Stimulated activated naive CD8-positive, alpha-beta T cell treated with anti-CD3 and anti-CD28 coated beads, Interleukin-15, Interleukin-2, amounts not matched to agents 100 ng/mL and 50 ng/mL, for 24 hours (primary cell): ENCODE measurements around the gene BCDIN3D.
A peak's percentile ranks its signal among the peaks of the same experiment; 100 is the strongest.

ENCODE experiments used
- H3K27ac Mint-ChIP-seq: one replicate; pipeline ENCODE4 v1.8.0; 2021; ENCODE audit warnings: mild to moderate bottlenecking, mixed read lengths
- H3K27me3 Mint-ChIP-seq: one replicate; pipeline ENCODE4 v1.8.0; 2021; ENCODE audit warnings: mixed read lengths
- H3K36me3 Mint-ChIP-seq: one replicate; pipeline ENCODE4 v1.8.0; 2021; ENCODE audit warnings: low read depth, mixed read lengths
- H3K4me1 Mint-ChIP-seq: one replicate; pipeline ENCODE4 v1.8.0; 2021; ENCODE audit warnings: low read depth, mixed read lengths
- H3K4me3 Mint-ChIP-seq: one replicate; pipeline ENCODE4 v1.8.0; 2021; ENCODE audit warnings: mild to moderate bottlenecking, mixed read lengths
- H3K9me3 Mint-ChIP-seq: one replicate; pipeline ENCODE4 v1.8.0; 2021; ENCODE audit warnings: mixed read lengths

BCDIN3D gene

DNA sequence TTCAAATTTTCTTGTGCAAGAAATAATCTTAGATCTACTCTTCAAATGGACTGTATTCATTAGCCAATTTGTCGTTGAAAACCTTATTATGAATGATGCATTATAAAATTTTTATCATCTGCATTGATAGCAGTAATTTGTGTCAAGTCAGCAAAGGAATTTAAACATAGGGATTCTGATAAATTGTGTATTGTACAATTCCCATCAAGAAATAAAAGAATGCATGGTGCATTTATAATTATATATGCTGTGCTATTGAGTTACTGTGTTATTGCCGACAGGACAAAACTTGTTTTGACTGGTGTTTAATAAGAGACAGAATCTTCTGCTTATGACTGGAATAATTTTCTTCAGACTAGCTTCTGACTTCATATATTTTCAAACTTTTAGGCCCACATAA lies 3.1 kb upstream of the BCDIN3D start:
- H3K9me3 Mint-ChIP-seq: no peaks in the 10 kb centered on the region
- no peak overlapping the region for H3K4me3 Mint-ChIP-seq
- peaks cover 35% of the 10 kb centered on the region for H3K4me1 Mint-ChIP-seq
- no peaks in the 10 kb centered on the region for H3K36me3 Mint-ChIP-seq
- H3K27me3 Mint-ChIP-seq: peaks cover 13% of the 10 kb centered on the region
- H3K27ac Mint-ChIP-seq: no peak overlapping the region

DNA sequence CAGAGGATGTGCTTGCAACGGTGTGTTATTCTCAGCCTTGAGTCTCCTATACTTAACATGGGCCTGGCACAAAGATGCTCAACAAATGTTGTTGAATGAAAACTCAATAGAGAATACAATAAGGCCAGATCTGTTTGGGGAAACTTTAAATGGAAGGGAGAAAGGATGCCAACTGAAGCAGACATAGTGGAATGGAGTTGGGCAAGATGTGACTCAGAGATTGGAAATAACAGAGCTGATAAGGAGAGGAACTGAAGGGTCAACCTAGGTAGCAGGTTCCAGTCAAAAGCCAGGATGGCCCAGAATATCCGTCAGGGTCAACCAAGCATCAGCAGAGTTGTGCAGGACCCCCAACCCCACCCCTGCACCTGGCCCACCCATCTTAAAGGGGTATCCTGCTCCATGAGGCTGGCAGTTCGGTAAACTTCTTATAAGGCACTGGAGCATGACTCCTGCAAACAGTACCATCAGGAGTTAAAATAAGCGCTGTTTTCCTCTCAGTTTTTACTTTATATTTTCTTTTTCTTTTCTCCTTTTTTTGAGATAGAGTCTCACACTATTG lies 1.1 kb upstream of the BCDIN3D start:
- Mint-ChIP-seq H3K4me3 (peak overlapping the region; percentile 94), H3K27me3 (peaks cover 8% of the 10 kb centered on the region), H3K27ac (peak overlapping the region; percentile 18), H3K9me3 (no peaks in the 10 kb centered on the region), H3K4me1 (peaks cover 37% of the 10 kb centered on the region), H3K36me3 (no peaks in the 10 kb centered on the region)

DNA sequence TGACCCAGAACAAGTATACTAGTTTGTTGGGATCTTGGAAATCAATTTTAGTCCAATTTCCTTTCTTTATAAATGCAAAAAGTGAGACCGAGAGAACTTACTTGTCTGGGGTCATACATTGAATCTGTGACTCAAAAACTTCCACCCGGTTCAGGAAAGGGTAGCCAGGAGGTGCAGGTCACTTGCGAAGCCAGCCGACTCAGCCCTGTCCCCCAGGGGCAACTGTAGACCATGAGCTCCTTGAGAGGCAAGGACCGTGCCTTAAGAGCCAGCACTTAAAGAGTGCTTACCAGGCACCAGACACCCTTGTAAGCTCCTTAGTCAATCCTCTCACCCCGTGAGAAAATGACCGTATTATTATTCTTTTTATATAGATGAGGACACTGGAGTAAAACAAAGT lies 505 bp upstream of the BCDIN3D start:
- H3K4me1 Mint-ChIP-seq: peaks cover 37% of the 10 kb centered on the region
- peak overlapping the region; percentile 96 for H3K27ac Mint-ChIP-seq

DNA sequence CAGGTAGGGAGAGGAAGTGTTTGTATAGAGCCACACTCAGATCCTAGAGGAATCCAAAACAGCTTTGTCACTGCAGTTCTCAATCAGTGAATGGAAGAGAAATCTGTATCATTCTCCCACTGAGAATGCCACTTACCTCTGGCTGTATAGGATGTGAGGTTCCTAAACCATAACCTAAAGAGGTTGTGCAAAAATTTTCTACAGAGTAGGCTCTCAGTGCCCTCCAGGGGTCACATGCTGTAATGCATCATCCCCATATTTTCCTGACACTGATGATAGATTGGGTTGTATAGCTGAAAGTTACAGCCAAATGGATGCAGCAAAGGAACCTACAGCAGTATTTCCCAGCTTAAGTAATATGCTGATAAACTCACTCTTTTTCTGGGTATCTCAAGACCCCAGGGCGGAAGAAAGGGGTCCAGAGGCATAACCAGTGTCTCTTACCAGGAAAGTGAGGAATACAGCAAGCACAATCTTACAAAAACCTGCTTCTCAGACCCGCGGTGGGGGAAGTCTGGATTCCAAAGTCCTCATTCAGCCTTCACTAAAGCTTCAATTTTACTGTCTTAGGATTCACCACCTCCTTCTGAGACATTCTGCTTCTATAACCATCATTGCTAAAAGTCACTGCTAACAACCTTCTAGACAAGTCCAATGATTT lies 3.8 kb downstream of the BCDIN3D start:
- H3K27ac Mint-ChIP-seq: no peak overlapping the region
- peaks cover 30% of the 10 kb centered on the region for H3K4me1 Mint-ChIP-seq
- no peaks in the 10 kb centered on the region for H3K27me3 Mint-ChIP-seq
- no peak overlapping the region for H3K4me3 Mint-ChIP-seq
- no peaks in the 10 kb centered on the region for H3K36me3 Mint-ChIP-seq
- no peaks in the 10 kb centered on the region for H3K9me3 Mint-ChIP-seq

More for the DNA sequence above, 505 bp upstream of the BCDIN3D start:
- H3K36me3 Mint-ChIP-seq: no peaks in the 10 kb centered on the region
- H3K9me3 Mint-ChIP-seq: no peaks in the 10 kb centered on the region
- H3K27me3 Mint-ChIP-seq: peaks cover 3% of the 10 kb centered on the region
- H3K4me3 Mint-ChIP-seq: peak overlapping the region; percentile 94

DNA sequence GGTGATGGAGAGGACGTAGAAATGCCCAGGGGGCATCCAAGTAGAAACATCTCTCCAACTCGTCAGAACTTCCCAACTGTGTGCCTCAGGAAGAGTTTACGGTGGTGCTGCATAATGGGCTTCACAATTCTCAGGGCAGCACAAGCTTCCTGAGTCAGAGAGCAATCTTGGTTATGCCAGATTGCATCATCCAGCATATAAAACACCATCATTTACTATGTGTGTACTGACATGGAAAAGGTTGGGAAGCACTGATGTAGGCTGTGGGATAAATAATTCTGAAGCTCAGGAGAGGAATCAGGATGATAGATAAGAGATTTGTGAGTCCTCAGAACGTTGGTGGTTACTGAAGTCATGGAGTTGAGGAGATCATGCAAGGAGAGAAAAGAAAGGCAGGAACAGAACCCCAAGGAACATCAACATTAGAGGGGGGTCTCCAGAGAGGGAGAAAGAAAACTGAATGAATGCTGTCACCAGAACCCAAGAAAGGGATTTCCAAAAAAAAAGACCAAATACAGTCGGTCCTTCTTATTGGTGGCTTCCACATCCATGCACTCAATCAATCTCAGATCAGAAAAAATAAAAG lies 10.0 kb downstream of the BCDIN3D start:
- Mint-ChIP-seq H3K4me3 (no peak overlapping the region), H3K4me1 (peaks cover 11% of the 10 kb centered on the region), H3K27ac (no peak overlapping the region), H3K36me3 (no peaks in the 10 kb centered on the region), H3K27me3 (no peaks in the 10 kb centered on the region), H3K9me3 (no peaks in the 10 kb centered on the region)

DNA sequence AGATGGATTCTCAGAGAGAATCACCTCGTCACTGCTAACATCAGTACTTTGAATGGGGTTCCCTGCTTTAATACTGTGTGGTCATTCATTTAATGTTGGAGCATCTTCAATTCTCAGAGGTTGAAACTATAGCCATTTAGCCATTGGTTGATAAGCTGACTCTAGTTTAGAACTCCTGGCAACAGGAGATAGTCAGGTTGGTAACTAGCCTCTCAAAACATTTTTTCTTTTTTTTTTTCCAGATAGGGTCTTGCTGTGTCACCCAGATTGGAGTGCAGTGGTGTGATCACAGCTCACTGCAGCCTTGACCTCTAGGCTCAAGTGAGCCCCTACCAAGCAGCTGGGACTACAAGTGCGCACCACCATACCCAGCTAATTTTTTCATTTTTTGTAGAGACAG lies 11.2 kb downstream of the BCDIN3D start:
- Mint-ChIP-seq H3K4me1 (peaks cover 19% of the 10 kb centered on the region), H3K36me3 (no peaks in the 10 kb centered on the region), H3K4me3 (no peak overlapping the region), H3K27me3 (no peaks in the 10 kb centered on the region), H3K9me3 (no peaks in the 10 kb centered on the region), H3K27ac (no peak overlapping the region)

DNA sequence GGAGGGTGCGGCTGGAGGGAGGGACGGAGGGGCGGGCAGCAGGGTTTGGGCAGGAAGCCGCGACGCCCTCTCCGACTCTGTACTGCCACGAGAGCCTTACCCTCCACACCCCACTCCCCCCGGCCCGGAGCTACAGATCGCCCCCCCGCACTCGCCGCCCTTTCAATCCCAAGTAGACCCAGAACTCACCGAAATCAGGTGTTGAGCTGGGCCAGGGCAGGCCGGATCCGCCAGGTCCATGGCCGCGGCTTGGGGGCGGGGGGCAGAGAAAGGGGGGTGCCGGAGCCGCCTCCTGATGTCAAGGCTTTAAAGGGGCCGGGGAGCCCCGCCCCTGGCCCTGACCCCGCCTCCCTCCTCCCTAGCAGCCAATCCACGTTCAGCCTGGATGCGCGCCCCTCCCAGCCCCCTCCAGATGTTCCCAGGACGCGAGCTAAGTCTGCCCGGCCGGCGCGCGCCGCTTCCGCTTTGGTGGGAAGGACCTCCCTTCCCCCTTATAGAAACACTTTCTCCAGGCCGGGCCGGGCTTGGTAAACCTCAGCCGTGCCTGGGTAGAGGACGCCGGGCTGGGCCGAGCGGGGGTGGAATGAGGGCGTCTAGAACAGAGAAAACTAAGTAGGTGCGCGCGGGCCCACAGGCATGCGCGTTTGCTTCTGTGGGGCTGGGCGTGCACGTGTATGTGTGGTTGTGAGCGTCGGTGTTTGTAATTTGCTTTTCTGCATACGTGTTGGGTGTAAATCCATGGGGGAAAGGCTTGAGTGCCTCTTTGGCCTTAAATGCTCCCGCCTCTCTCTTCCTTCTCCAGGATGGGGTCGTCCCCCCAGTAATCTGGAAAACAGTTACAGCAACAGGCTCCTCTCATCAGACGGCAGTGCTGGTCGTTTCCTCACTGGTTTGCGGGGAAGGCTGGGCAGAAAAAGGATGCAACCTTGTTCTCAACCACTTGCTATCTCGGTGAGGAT lies 14.5 kb downstream of the BCDIN3D start, which contains the start of gene NCKAP5L:
Gene NCKAP5L (minus strand): TSS at position 281 of the 959 bp plus-strand sequence. CDS start 24,369 bp downstream, outside the sequence.
- Mint-ChIP-seq H3K36me3 (no peaks in the 10 kb centered on the region), H3K9me3 (no peaks in the 10 kb centered on the region), H3K4me3 (peak within 1 kb of the TSS; percentile 95), H3K27ac (peak within 1 kb of the TSS; percentile 97), H3K4me1 (peaks cover 26% of the 10 kb centered on the region), H3K27me3 (no peaks in the 10 kb centered on the region)

DNA sequence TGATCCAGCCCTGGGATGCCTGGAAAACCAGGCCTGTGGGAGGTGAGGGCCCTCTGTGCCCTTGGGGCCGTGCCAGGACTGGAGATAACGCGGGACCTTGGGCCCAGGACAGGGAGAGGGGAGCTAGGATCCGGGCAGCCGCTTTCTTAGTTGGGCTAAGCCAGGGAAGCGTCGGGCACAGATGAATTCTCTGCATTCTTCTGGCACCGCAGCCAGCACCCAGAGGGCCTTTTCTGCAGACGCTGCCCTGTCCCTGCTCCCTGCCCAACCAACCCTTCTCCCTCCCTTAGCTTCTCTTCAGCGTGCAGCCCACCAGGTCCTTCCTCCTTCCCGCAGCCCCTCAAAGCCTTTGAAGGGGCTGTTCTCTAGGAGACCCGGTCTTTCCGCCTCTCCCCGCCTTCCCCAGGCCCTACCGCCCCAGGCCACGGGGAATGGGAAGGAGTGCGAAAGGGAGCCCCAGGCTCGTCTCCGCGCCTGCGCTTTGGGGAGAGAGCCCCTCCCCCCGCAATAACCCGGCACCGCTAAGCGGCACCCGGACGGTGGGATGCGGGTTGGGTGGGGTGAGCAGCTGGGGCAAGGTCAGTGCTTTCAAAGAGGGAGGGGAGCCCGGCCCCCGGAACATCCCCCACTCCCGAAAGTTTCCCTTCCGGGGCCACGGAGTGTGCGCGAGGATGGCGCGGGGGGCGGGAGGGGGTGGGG lies 15.4 kb downstream of the BCDIN3D start:
- no peaks in the 10 kb centered on the region for H3K27me3 Mint-ChIP-seq
- H3K9me3 Mint-ChIP-seq: no peaks in the 10 kb centered on the region
- H3K27ac Mint-ChIP-seq: peak overlapping the region; percentile 36
- H3K36me3 Mint-ChIP-seq: no peaks in the 10 kb centered on the region
- H3K4me1 Mint-ChIP-seq: peaks cover 29% of the 10 kb centered on the region
- H3K4me3 Mint-ChIP-seq: peak overlapping the region; percentile 95

DNA sequence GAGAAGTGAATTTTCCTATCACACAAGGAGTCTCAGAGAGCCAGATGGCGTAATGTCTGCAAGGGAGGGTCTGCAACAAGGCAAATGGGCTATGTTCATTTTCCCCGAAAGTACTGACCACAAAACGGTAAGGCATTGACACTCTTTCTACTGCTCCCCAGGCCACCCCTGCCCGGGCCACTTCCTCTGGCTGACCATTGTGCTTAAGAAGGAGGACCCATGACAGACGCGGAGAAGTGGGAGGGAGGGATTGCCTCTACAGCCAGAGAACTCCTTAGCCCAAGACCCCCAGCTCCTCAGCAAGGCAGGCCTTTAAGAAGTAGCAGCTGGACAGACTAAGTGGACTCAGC lies 15.9 kb downstream of the BCDIN3D start:
- H3K4me3 Mint-ChIP-seq: peak overlapping the region; percentile 95
- no peaks in the 10 kb centered on the region for H3K27me3 Mint-ChIP-seq
- no peaks in the 10 kb centered on the region for H3K36me3 Mint-ChIP-seq
- peaks cover 29% of the 10 kb centered on the region for H3K4me1 Mint-ChIP-seq
- no peaks in the 10 kb centered on the region for H3K9me3 Mint-ChIP-seq
- no peak overlapping the region for H3K27ac Mint-ChIP-seq

DNA sequence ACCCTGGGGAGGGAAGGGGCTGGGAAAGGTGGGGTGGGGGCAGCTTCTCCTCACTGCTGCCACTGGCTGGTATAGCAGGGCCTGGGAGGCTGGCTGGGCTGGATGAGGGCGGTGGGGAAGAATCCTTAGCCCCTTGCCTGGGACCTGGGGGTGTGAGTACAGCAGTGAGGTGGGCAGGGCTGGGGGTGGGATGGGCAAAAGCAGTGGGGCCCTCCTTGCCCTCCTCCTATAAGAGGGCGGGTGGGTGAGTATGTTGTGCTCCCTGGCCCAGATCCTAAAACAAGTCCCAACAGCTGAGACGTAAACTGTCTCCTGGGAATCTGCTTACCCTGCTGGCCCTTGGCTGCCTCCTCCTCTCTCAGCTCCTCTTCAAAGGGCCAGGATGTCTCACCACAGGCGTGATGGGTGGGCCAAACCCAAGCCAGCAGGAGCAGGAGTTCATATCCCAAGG lies 16.9 kb downstream of the BCDIN3D start:
- no peak overlapping the region for H3K4me3 Mint-ChIP-seq
- H3K9me3 Mint-ChIP-seq: no peaks in the 10 kb centered on the region
- H3K27me3 Mint-ChIP-seq: no peaks in the 10 kb centered on the region
- peaks cover 37% of the 10 kb centered on the region for H3K4me1 Mint-ChIP-seq
- no peak overlapping the region for H3K27ac Mint-ChIP-seq
- H3K36me3 Mint-ChIP-seq: no peaks in the 10 kb centered on the region

DNA sequence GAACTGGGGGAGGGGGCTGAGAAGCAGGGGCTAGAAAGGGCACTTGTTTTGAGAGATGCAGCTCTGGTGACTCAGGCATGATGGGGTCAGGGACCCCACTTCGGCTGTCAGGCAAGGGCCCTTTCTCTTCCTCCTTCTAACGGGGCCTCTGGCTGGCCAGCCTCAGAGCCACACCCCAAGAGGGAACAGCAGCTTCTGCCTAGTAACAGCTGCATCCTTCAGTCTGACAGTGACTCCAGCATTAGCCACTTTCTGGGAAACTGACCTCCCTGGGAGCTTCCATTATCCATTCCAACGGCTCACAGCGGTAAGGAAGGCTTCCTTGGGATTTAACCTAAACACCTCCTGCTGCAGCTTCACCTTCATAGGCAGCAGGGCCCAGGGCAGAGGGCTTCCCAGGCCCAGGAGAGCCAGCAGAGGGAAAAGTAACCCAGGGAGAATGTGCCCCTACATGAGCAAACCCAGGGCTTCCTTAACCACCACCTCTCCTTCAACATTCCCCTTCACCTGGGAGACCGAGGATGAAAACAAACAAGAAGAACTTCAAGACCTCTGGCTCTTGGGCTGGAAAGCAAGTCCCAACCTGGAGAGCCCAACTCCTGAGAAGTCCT lies 17.4 kb downstream of the BCDIN3D start:
- Mint-ChIP-seq H3K4me1 (peaks cover 42% of the 10 kb centered on the region), H3K27me3 (no peaks in the 10 kb centered on the region), H3K36me3 (no peaks in the 10 kb centered on the region), H3K4me3 (no peak overlapping the region), H3K9me3 (no peaks in the 10 kb centered on the region), H3K27ac (no peak overlapping the region)

DNA sequence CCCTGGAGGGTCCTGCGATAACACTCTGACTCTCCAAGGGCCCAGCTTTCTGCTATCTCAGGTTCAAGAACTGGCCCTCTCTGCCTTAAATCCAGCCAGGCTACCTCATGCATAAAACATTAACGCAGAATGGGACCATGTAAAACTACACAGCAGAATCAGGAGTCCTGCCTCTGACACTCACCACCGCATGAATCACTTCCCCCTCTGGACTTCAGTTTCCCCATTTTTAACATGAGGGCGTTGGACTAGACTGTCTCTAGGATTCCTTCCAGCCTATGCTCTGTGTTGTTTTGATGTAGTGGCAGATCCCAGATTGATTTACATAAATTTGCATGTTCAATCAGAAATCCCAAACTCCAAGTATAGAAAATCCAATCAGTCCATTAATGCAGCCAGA lies 18.0 kb downstream of the BCDIN3D start:
- no peaks in the 10 kb centered on the region for H3K36me3 Mint-ChIP-seq
- H3K4me1 Mint-ChIP-seq: peaks cover 43% of the 10 kb centered on the region
- H3K9me3 Mint-ChIP-seq: no peaks in the 10 kb centered on the region
- H3K4me3 Mint-ChIP-seq: no peak overlapping the region
- no peak overlapping the region for H3K27ac Mint-ChIP-seq
- no peaks in the 10 kb centered on the region for H3K27me3 Mint-ChIP-seq

DNA sequence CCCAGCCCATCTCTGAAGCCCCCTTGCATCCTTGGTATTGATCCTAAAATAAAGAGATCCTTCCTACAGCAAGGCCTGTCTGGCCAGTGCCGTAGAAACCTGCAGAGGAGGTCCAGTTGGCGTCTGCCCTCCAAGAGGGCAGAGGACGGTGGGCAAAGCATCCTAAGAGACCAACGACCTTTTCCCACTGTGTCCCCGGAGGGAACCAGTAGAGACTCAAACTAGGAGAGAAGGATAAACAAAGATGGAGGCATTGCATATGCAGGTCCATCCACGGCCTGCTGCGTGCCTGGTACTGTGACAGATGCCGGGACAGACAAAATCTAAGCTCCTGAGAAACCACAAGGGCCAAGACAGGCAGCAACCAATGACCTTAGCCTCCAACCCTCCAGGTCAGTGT lies 18.5 kb downstream of the BCDIN3D start:
- peaks cover 47% of the 10 kb centered on the region for H3K4me1 Mint-ChIP-seq

DNA sequence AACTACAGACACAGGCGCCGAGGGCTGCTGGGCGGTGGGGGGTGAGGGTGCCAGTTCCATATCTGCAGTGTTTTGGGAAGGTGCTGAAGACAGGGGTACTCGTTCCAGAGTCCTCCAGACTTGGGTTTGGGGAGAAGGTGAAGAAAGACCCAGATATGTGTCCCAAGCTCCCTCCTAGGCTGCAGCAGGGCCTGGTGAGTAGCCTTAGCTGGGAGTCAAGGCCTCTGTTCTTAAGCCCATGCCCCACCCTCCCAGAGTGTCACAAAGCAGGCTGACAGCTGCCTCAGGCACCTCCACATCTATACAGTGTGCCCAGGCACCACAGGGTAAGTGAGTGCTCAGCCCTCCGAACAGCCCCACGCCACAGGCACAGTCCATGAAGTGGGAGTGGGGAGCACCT lies 19.0 kb downstream of the BCDIN3D start:
- Mint-ChIP-seq H3K36me3 (no peaks in the 10 kb centered on the region), H3K4me1 (peaks cover 44% of the 10 kb centered on the region), H3K27me3 (no peaks in the 10 kb centered on the region), H3K4me3 (no peak overlapping the region), H3K9me3 (no peaks in the 10 kb centered on the region), H3K27ac (no peak overlapping the region)

More for the DNA sequence above, 18.5 kb downstream of the BCDIN3D start:
- H3K9me3 Mint-ChIP-seq: no peaks in the 10 kb centered on the region
- no peaks in the 10 kb centered on the region for H3K27me3 Mint-ChIP-seq
- H3K36me3 Mint-ChIP-seq: no peaks in the 10 kb centered on the region
- H3K27ac Mint-ChIP-seq: no peak overlapping the region
- no peak overlapping the region for H3K4me3 Mint-ChIP-seq
